Astrocyte of the spinal cord (primary cell): Measurements from ENCODE around the gene LRRC59.

Experiments
- DNase-seq: peaks from one replicate; pipeline ENCODE4 v3.0.0; 2011; ENCODE audit warnings: low read depth, low spot score
- H3K4me3 ChIP-seq: 2 replicates; pipeline ENCODE4 v1.5.1; 2011; ENCODE audit warnings: low read depth, mild to moderate bottlenecking, low read length, moderate library complexity
- CTCF ChIP-seq: IDR thresholded peaks from 2 replicates; pipeline ENCODE4 v1.5.1; 2012; ENCODE audit warnings: low read depth, mild to moderate bottlenecking, low read length, inconsistent platforms
- in situ Hi-C: cut with HindIII; loops from 2 replicates; pipeline ENCODE4 v1.10.0; 2017; ENCODE audit warnings: low sequenced_read_pairs

Gene LRRC59

GRCh38 chr17:50361561-50362480 lies 35.5 kb downstream of the LRRC59 start:
- in situ Hi-C loops: no loop called here
- H3K4me3 ChIP-seq: no peak overlapping the region
- TF ChIP-seq CTCF: peak; percentile 87

GRCh38 chr17:50360486-50361115 lies 36.7 kb downstream of the LRRC59 start:
- in situ Hi-C loops: no loop called here
- DNase-seq: no peak
- TF ChIP-seq CTCF: no peak

More at GRCh38 chr17:50361561-50362480, 35.5 kb downstream of the LRRC59 start:
- peak; percentile 66 for DNase-seq

GRCh38 chr17:50359998-50360461 lies 37.3 kb downstream of the LRRC59 start:
- no peak for TF ChIP-seq CTCF
- in situ Hi-C loops: no loop called here
- H3K4me3 ChIP-seq: no peak overlapping the region
- no peak for DNase-seq

More at GRCh38 chr17:50360486-50361115, 36.7 kb downstream of the LRRC59 start:
- no peak overlapping the region for H3K4me3 ChIP-seq

- no peak overlapping the region for H3K4me3 ChIP-seq
- DNase-seq: no peak
- in situ Hi-C loops: no loop called here
- no peak for TF ChIP-seq CTCF
Observed at GRCh38 chr17:50359005-50359699, 38.2 kb downstream of the LRRC59 start.

GRCh38 chr17:50358177-50358576 lies 39.1 kb downstream of the LRRC59 start:
- in situ Hi-C loops: no loop called here
- no peak for DNase-seq
- no peak overlapping the region for H3K4me3 ChIP-seq
- TF ChIP-seq CTCF: no peak

GRCh38 chr17:50356892-50357510 lies 40.3 kb downstream of the LRRC59 start:
- no peak for DNase-seq
- TF ChIP-seq CTCF: no peak
- in situ Hi-C loops: no loop called here
- H3K4me3 ChIP-seq: no peak overlapping the region
